Jurkat, Clone E6-1 (cell line): ENCODE data around the gene XKR3. TPM values are rescaled to one million over a fixed set of nuclear protein-coding genes. Genes with fewer than 3 reads are reported as not detected.
"Not testable (repeated sequence)": the region's sequence is repeated elsewhere in the genome, so short reads cannot be mapped to it uniquely, and the experiment has no call there.

Experiments used
- DNase-seq: peaks from one replicate; pipeline ENCODE4 v3.0.0-alpha.2; 2011; ENCODE audit warnings: low read depth, low spot score
- H3K4me3 ChIP-seq: 2 replicates; pipeline ENCODE4 v1.5.1; 2011; ENCODE audit warnings: mild to moderate bottlenecking, low read length, control low read depth, moderate library complexity
- polyA plus RNA-seq: library from polyadenylated mRNA; unstranded; fragments of >200 nt; gene quantifications from one replicate; pipeline ENCODE4 v1.2.1, GENCODE V29; 2012; ENCODE audit warnings: missing spikeins; ENCODE audit not compliant: insufficient read length, insufficient read depth

Gene XKR3
- polyA plus RNA-seq, result not detected

DNA sequence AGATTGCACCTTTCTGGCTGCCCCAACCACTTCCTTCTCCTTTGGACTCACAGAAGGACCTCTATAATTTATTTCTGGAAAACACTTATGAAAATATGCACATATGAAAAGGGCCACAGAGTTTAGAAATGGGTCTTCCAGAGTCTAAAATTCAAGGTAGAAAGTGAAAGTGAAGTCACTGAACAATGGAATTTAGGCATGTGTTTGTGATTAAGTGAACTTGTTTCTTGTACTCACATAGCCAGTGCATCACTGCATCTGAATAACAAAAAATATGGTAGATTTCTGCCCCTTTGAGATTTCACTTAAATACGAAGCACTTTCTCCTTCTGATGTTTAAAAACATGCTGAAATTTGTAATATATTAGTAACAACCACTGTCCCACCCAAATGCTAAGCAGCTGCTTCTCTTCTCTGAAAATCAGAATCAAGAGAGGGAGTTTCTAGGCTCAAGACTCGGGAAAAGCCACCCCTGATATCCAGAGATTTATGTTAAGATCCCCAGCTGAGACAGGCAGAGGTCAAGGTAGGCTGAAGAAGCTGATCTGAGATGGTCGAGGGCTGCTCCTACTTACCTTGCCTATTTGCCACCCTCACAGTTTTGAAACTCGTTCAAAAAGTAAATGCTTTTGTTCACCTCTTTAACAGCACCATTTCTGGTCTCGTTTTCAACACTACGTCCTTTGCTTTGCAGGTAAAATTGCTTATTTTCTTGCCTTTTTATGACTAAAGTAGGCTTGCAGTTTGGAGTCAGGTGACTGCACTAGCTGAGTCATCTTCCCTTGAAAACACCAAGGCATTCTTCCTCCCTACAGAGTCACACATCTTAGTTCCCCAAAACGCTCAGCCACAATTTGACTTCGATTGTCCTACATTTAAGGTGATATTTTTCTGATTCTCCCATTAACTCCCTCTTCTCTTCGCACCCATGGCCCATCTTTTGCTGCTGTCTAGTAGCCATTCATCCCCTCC is at the start of gene XKR3:
Gene XKR3 (minus strand): TSS at position 696 of the 972 bp plus-strand sequence. CDS start 17,338 bp downstream, outside the sequence.
- peak; percentile 32 for DNase-seq
- H3K4me3 ChIP-seq, result peak within 1 kb of the TSS; percentile 4

DNA sequence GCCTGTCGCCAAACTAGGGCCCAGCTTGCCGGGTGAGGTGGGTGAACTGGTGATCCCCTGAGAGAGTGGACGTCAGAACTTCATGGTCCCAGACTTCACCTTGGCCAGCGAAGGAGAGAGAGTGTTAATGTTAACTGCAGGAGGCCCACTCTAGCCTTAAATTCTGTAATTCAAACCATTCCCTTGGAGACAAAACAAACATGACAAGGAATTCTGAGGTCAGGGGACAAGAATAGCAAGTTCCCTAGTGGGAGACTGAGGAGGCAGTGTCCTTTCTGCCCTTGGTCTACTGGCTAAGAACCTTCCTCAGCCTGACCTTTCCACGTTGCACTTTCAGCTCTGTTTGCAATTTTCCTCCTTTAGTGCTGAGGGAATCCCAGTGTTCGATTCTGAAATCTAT is 44.4 kb upstream of the XKR3 start:
- not testable (repeated sequence) for DNase-seq, H3K4me3 ChIP-seq

DNA sequence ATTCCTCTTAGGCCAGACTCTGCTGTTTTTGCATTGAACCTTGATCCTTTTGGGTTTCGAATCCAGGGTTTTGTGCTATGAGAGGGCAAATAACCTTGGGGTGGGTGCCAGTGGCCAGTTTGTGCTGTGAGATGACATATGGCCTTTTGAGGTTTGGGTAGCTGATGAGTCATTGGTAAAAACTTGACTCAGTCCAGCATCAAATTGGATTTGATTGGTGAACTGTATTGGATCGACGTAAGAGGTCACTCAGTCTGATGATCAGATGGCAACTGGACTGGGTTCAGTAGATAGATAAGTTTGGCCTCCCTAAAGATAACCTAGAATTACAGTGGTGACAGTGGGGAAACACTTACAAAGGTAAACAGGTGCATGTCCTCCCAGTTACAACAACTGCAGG is 41.0 kb upstream of the XKR3 start:
- H3K4me3 ChIP-seq, result no peak overlapping the region
- DNase-seq, result no peak

DNA sequence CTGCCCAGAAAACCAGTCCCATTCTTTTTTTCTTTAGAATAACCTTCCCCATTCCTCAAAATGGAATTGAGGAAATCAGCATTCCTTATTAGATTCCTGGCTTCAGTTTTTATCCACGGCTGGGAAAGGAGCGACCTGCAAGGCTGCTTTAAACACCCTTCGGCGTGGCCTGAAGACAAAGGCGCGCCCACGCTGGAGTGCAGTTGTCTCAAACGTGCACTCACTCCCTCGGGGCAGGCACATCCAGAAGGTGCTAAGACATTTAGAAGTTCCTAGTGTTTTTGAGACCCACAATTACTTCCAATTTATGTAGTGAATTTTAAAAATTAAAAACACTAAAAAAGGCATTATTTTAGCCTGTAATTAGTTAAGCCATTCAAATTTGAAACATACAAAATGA is 31.6 kb upstream of the XKR3 start:
- H3K4me3 ChIP-seq, DNase-seq: not testable (repeated sequence)

DNA sequence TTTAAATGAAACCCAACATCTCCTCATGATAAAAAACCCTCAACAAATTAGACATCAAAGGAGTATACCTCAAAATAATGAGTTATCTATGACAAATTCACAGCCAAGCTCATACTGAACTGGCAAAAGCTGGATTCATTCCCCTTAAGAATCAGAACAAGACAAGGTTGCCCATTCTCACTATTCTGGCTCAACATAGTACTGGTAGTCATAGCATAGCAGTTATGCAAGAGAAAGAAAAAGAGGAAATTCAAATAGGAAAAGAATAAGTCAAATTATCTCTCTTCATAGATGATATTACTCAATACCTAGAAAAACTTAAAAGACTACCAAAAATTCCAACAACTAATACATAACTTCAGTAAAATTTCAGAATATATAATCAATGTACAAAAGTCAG is 29.4 kb upstream of the XKR3 start:
- no peak overlapping the region for H3K4me3 ChIP-seq
- no peak for DNase-seq

DNA sequence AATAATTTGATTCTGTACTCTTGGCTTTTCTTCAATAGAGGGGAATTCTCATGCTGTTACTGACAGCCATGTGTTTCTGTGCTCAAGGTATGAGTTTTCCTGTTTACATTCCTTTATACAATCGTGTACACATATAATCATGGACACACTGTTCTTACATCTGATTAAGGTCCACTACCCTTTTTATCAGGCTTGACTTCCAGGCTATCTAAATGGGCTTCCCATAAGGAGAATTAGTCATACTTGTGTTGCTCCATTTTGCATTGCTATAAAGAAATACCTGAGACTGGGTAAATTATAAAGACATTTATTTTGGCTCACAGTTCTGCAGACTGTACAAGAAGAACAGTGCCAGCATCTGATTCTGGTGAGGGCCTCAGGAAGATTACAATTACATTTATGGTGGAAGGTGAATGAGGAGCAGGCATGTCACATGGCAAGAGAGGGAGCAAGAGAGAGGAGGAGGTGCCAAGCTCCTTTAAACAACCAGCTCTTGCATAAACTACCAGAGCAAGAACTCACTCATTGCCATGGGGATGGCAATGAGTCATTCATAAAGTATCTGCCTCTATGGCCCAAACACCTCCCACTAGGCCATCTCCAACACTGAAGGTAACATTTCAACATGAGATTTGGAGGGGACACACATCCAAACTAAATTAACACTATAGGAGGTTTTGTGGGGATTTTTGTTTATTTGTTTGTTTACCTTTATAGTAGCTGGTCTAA is 26.2 kb upstream of the XKR3 start:
- DNase-seq, H3K4me3 ChIP-seq: not testable (repeated sequence)

DNA sequence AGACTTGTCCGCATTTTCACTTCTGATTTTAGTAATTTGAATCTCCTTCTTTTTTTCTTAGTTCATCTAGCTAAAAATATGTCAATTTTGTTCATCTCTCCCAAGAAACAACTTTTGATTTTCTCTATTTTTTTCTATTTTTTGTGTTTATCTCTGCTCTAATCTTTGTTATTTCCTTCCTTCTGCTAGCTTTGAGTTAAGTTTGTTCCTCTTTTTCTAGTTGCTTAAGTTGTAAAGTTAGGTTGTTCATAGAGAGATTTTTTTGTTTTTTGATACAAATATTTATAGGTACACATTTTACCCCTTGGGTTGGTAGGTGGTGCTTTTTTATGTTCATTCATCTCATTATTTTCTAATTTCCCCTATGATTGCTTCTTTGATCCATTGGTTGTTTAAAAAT is 22.1 kb upstream of the XKR3 start:
- H3K4me3 ChIP-seq, result no peak overlapping the region
- no peak for DNase-seq

DNA sequence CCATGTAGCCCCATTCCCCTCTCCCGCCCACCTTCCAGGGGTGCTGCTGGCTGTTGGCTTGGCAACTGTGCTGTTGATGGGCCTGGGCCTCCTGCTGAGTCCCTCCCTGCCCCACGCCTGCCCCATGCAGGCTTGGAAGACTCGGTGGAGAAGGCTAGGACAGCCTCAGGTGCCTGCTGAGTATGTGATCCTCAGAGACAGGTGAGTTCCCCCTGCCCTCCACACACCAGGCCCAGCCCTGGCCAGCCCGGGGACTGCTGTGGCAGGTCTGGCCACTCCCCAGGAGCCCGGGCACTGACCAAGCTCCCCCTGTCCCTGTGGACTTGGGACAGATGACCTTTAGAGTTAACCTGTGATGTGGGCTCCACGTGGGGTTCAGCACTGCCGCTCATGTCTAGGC is 20.7 kb upstream of the XKR3 start:
- H3K4me3 ChIP-seq, result no peak overlapping the region
- DNase-seq, result no peak

DNA sequence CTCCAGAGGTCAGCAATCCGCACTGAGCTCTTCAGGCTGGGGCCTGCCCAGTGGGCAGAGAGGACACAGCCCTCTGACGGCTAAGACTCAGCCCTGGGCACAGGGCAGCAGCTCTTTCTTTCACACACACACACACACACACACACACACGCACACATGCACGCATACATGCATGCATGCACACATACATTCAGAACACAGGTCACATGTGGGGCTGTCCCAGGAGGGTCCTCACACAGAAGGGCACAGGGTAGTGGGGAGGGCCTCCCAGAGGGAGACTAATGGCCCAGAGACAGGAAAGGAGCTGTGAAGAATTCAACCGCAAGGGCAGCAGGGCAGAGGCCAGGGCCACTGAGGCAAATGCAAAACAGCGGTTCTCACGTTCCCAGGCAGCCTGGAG is 20.3 kb upstream of the XKR3 start:
- DNase-seq, result no peak
- no peak overlapping the region for H3K4me3 ChIP-seq

DNA sequence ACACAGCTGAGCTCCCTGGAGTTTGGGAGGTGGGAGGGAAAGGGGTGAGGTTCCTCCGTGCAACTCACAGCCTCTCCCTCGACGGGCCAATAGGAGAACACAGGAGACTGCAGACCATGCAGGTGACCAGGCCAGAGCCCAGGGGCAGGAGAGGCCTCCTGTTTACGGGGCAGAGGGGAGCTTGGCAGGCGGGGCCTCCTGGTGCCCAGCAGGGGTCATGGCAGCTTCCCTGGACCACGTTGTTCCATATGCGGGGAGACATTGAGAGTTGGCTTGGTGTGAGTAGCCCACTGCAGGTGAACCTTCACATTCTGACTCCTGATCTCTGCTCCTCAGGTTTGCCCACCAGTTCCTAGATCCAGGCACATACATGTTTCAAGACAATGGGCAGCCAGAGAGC is 19.3 kb upstream of the XKR3 start:
- DNase-seq, result no peak
- H3K4me3 ChIP-seq, result no peak overlapping the region

DNA sequence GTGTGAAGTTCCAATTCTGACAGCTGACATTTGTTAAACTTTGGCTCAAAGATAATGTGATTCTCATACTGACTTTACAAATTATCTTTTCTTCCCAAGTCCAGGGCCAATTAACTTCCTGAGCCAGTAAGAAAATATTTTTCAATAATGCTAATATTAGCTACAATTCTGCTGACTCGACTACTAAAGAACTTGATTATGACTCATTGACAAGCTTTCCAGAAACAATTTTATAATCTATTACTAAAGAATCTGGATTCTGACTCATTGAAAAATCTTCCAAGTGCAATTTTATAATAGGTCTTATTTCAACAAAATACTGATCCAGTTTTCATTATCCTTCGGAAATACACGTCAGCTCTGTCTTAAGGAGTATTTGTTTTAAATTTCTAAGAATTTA is 12.9 kb upstream of the XKR3 start:
- H3K4me3 ChIP-seq, result no peak overlapping the region

DNA sequence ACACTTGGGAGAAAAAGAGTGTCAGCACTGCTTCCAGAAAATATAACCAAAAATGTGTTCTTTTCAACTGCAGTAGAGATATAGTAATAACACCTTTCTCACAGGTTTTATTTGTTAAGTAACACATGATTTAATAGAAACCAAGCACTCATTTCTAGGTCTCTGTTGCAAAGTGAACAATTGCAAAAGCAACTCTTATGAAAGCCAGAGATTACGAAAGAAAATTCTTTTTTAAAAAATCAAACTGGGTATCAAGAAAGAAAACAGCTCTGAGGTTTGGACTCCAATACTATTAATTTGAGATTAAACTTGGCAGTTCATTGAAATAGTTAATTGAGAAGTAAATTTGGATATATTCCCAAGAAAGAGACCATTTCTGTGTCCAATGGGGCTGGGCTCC is 9.8 kb upstream of the XKR3 start:
- H3K4me3 ChIP-seq, result no peak overlapping the region
- no peak for DNase-seq

More for the DNA sequence above, 12.9 kb upstream of the XKR3 start:
- DNase-seq, result no peak

DNA sequence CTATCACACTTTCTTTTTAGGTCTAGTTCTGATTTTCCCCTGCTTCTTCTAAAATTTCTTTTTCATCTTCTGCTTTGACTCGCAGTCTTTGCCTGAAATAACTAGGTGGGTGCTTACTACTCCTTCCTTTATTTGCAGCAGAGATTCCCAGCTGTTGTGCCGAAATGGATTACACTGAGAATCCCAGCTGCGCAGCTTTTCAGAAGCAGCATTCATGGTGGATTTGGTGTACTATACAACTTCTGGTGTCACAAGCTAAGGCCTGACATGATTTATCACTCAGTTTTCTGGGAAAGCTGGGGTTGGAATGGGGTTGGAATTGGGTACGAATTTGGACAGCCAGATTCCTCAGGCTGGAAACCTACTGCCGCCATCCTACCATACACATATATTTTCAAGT is 6.0 kb upstream of the XKR3 start:
- no peak overlapping the region for H3K4me3 ChIP-seq
- DNase-seq, result no peak

DNA sequence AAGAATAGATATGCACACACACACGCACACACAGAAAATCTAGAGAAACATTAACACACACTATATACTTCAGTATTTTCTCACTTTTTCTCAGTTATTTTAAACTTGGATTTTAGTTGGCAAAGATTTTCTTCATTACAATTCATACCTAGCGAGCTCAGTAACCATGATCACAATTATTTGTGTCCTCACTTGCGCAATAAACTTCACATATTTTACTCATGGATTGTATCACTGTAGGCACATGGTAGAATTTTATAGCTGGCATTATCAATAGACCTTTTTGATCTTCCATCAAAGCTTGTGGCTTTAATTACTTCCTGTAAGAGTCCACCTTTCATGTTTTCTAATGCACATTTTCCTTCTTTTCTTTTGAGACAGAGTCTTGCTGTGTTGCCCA is 4.8 kb upstream of the XKR3 start:
- H3K4me3 ChIP-seq, result no peak overlapping the region
- DNase-seq, result no peak

DNA sequence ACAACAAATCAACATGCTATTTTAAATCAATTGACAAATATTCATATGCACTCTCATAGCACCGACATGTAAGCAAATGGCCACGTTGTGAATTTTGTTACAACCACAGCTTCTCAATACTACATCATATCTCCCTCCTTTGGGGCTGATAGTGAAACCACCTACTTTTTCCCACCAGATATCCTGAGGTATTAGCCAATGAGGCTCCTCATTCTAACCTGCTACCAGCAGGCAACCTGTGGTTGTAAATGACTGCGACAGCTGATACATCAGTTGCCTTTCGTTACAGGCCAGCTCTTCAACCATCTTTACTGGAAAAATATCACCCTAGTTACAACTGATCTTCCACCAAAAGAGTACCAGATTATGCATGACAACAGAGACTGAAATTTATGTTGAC is 3.7 kb upstream of the XKR3 start:
- DNase-seq, result no peak
- H3K4me3 ChIP-seq, result no peak overlapping the region

DNA sequence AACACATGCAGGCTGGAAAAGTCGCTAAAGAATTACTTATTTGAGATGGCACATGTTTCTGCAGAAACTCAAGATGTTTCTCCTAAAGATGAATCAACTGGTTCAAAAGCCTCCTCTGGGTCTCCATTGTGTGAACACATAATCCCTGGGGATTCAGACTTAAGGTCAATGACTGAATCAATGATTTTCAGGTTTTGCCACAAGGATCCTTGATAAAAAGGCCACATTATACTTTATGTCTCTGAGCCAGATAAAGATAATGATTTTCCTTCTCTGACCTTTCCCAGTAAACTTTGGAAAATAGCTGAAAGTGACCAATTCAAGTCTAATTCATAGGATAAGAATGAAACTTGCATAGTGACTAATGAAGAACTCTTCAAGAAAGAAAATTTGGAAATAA is 2.3 kb upstream of the XKR3 start:
- no peak overlapping the region for H3K4me3 ChIP-seq
- DNase-seq, result no peak

DNA sequence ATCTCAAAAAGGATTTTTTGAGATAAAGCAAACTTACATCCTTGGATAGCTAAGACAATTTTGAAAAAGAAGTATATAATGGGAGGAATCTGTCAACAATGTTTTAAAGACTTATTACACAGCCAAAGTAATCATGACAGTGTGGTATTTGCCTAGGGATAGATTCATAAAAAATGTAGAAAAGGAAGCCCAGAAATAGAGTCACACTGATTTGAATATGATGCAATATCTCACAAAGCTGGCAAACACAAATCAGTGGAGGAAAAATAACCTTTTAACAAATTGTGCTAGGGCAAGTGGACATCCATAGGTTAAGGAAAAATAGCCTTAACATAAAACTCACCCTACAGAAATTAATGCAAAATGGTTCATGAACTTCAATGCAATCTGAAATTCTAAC is 6.0 kb downstream of the XKR3 start:
- no peak for DNase-seq
- H3K4me3 ChIP-seq, result no peak overlapping the region

DNA sequence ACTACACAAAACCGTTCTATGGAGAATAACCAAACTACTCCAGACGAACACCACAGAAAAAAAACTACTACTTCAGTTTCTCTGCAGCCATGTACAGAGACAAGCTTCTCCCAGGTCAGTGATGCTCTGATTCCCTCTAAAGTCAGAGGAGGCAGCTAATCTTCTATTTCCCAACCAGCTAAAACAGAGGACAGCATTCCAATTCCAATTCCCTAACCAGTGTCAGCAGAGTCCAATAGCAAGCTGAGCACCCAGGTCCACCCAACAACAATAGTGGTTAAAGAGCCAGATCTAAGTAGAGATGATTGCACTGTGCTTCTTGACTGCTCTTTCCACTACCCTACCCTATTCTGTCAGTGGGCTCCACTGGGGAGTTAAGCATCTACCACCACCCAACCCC is 6.7 kb downstream of the XKR3 start:
- no peak for DNase-seq

DNA sequence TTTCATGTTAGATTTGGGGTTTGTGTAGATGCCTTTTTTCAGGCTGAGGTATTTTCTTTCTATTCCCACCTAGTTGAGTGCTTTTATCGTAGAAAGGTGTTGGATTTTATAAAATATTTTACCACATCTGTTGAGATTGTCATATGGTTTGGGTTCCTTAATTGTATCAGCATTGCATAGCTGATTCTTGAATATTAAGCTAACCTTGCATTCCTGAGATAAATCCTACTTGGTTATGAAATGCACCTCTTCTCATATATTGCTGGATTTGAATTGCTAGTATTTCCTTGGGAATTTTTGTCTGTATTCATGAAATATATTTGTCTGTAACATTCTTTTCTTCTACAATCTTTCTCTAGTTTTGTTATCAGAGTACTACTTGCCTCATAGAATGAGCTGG is 10.1 kb downstream of the XKR3 start:
- no peak for DNase-seq
- H3K4me3 ChIP-seq, result no peak overlapping the region

More for the DNA sequence above, 6.7 kb downstream of the XKR3 start:
- H3K4me3 ChIP-seq, result no peak overlapping the region

DNA sequence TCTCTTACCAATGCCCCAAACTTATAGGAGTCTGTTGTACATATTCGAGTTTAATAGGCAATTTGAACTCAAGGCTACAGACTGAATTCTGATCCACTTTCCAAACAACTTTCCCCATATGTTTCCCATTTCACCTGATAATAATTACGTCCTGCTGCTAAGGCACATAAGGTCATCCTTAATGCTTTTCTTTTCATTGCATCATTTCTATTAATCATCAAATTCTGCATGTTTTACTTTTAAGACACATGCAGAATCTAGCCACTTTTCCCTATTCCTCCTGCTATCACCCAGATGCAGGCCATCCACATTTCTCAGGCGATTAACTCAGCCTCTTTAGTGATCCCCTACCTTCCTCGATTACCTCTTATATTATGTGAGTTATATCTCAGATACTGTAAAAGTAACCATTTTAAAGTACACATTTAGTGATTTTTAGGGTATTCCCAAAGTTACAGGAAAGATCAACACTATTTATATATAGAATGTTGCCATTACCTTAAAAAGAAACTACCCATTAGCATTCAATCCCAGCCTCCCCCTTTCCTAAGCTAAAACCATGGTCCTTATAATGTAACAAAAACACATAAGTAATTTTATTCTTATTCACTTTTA is 14.9 kb downstream of the XKR3 start:
- DNase-seq, result no peak
- H3K4me3 ChIP-seq, result no peak overlapping the region
